CD4-positive, alpha-beta T cell (primary cell): ENCODE measurements around the gene WNK3. TPM values are rescaled to one million over a fixed set of nuclear protein-coding genes. Genes with fewer than 3 reads are reported as not detected.

ENCODE experiments used
- ATAC-seq: fragments of 200-7000 bp; cut with Tn5 transposase; one replicate; pipeline ENCODE4 v1.10.0; 2022; ENCODE audit warnings: mild to moderate bottlenecking; ENCODE audit not compliant: poor library complexity
- CTCF ChIA-PET: fragments of 350-600 bp; sonication (Branson Sonifier 250); formaldehyde crosslinking; loops from one replicate; lab custom pipeline; 2021; ENCODE audit warnings: antibody characterized with exemption, inconsistent platforms; lab: Charles Lee
- POLR2A ChIA-PET: fragments of 350-600 bp; sonication (Branson Sonifier 250); formaldehyde crosslinking; loops from one replicate; lab custom pipeline; 2021; ENCODE audit warnings: antibody characterized with exemption, inconsistent platforms; lab: Charles Lee
- DNase-seq, 14 experiments: peaks; one replicate each; pipeline ENCODE4 v3.0.0-alpha.2; 2013 to 2020; ENCODE audit warnings: mixed read lengths in 2 of 14
- H3K27ac ChIP-seq, 2 donors: one replicate each; pipeline versions ENCODE4 v1.5.1 to v1.7.0; 2013; ENCODE audit warnings: low read length in 2 of 2, low read depth in 1 of 2, mild to moderate bottlenecking in 1 of 2
- H3K27me3 ChIP-seq, 2 experiments: 1 replicate in 1 of 2; 2 replicates in 1 of 2; pipeline versions ENCODE4 v1.6.1 to v1.7.0; 2013; ENCODE audit warnings: low read length in 2 of 2, control low read depth in 1 of 2, mild to moderate bottlenecking in 1 of 2, moderate library complexity in 1 of 2; ENCODE audit not compliant: insufficient read depth in 2 of 2, control insufficient read depth in 1 of 2
- H3K36me3 ChIP-seq: one replicate; pipeline ENCODE4 v1.6.1; 2013; ENCODE audit warnings: low read length, control low read depth; ENCODE audit not compliant: insufficient read depth
- H3K4me1 ChIP-seq: one replicate; pipeline ENCODE4 v1.6.1; 2013; ENCODE audit warnings: low read length, control low read depth; ENCODE audit not compliant: insufficient read depth
- H3K4me3 ChIP-seq: one replicate; pipeline ENCODE4 v1.5.1; 2013; ENCODE audit warnings: mild to moderate bottlenecking, low read length, moderate library complexity
- H3K9me3 ChIP-seq, 2 experiments: 1 replicate in 1 of 2; 2 replicates in 1 of 2; pipeline versions ENCODE4 v1.6.1 to v1.7.0; 2013; ENCODE audit warnings: low read length in 2 of 2, mild to moderate bottlenecking in 2 of 2, control low read depth in 1 of 2, moderate library complexity in 1 of 2; ENCODE audit not compliant: control insufficient read depth in 1 of 2, insufficient read depth in 1 of 2
- H3K27ac Mint-ChIP-seq: one replicate; pipeline ENCODE4 v1.8.0; 2020; ENCODE audit warnings: mixed read lengths
- H3K27me3 Mint-ChIP-seq: one replicate; pipeline ENCODE4 v1.8.0; 2021; ENCODE audit warnings: mixed read lengths
- H3K36me3 Mint-ChIP-seq: one replicate; pipeline ENCODE4 v1.8.0; 2021; ENCODE audit warnings: low read depth, mixed read lengths
- H3K4me1 Mint-ChIP-seq: one replicate; pipeline ENCODE4 v1.8.0; 2021; ENCODE audit warnings: low read depth, mixed read lengths
- H3K4me3 Mint-ChIP-seq: one replicate; pipeline ENCODE4 v1.8.0; 2020; ENCODE audit warnings: mild to moderate bottlenecking, mixed read lengths
- H3K9me3 Mint-ChIP-seq: one replicate; pipeline ENCODE4 v1.8.0; 2020; ENCODE audit warnings: mixed read lengths
- intact Hi-C, 2 experiments: fragments of 100-400 bp; cut with DNase I in 1 of 2; cut with micrococcal nuclease in 1 of 2; formaldehyde crosslinking; loops; one replicate each; pipeline versions ENCODE4 v1.15.1 to v1.9.0; 2023 to 2025; cut with DNase I, micrococcal nuclease
- total RNA-seq, 174 experiments: library from RNA in 2 of 174; stranded (reverse) in 2 of 174; gene quantifications; one replicate each; pipeline ENCODE4 v1.2.3 and lab custom pipeline; 2021 to 2026
- TF ChIP-seq, protein P1 (sequence below): fragments of 200-600 bp; IDR thresholded peaks from one replicate; pipeline ENCODE4 v1.8.0; 2022; ENCODE audit warnings: antibody characterized with exemption, mild to moderate bottlenecking

Gene WNK3
- total RNA-seq, 2 experiments from 2014 or later: 0.16 to 0.25 TPM

DNA sequence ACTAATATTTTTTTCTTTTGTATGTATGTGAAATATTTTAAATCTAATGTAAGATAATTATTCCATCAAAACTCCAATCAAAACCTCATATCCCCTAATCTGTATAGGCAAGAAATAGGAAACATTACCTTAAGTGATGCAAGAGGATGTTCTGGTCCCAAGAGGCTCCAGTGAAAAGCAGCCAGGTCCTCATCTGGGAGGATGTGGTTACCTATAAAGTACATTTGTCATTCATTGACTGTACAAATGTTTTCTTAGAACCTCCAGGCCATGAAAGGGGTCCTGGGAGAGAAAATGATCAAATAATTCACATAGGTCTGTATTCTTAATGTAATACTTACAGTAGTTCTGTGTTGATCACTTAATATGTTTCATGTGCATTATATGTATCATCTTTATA is 200.3 kb downstream of the WNK3 start:
- Histone ChIP-seq H3K27me3 (no peaks in the 10 kb centered on the region), H3K27ac (no peak overlapping the region), H3K36me3 (peaks cover 6% of the 10 kb centered on the region), H3K4me1 (no peaks in the 10 kb centered on the region), H3K4me3 (no peak overlapping the region), H3K9me3 (no peaks in the 10 kb centered on the region)
- no peak overlapping the region for H3K4me3 Mint-ChIP-seq
- ATAC-seq (no peak), DNase-seq (no peak)
- no peak overlapping the region for H3K27ac Mint-ChIP-seq
- H3K27me3 Mint-ChIP-seq: no peaks in the 10 kb centered on the region
- no peaks in the 10 kb centered on the region for H3K9me3 Mint-ChIP-seq
- peaks cover 42% of the 10 kb centered on the region for H3K36me3 Mint-ChIP-seq
- H3K4me1 Mint-ChIP-seq: no peaks in the 10 kb centered on the region
- ChIA-PET CTCF (interaction anchor here (0.5 kb wide), 1 partner anchor 82 kb away, joined by 3 read pairs; no protein-coding TSS in a partner anchor), POLR2A (no interaction called here)
- TF ChIP-seq, protein P1, sequence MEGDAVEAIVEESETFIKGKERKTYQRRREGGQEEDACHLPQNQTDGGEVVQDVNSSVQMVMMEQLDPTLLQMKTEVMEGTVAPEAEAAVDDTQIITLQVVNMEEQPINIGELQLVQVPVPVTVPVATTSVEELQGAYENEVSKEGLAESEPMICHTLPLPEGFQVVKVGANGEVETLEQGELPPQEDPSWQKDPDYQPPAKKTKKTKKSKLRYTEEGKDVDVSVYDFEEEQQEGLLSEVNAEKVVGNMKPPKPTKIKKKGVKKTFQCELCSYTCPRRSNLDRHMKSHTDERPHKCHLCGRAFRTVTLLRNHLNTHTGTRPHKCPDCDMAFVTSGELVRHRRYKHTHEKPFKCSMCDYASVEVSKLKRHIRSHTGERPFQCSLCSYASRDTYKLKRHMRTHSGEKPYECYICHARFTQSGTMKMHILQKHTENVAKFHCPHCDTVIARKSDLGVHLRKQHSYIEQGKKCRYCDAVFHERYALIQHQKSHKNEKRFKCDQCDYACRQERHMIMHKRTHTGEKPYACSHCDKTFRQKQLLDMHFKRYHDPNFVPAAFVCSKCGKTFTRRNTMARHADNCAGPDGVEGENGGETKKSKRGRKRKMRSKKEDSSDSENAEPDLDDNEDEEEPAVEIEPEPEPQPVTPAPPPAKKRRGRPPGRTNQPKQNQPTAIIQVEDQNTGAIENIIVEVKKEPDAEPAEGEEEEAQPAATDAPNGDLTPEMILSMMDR: no peak
- intact Hi-C loops: no loop called here

Other genes with a start within 250 kb of the WNK3 start
- gene FAM120C, start 174.8 kb downstream of the WNK3 start, total RNA-seq: 10 to 100 TPM; 12.3 to 13.3 TPM
- 10 to 100 TPM; 36.3 to 36.5 TPM for gene TSR2, start 82.4 kb upstream of the WNK3 start, total RNA-seq
- under 1 TPM in 1 of 2 experiments, not detected in 1; 0.06 TPM for gene FGD1, start 138.2 kb upstream of the WNK3 start, total RNA-seq
- 10 to 100 TPM; 21.5 to 22.8 TPM for gene GNL3L, start 172.2 kb upstream of the WNK3 start, total RNA-seq